Sigmoid colon (tissue), 7 donors: Measurements from ENCODE around the gene KCNK6. TPM values are rescaled to one million over a fixed set of nuclear protein-coding genes. Genes with fewer than 3 reads are reported as not detected.

Experiments
- DNase-seq: peaks from one replicate; pipeline ENCODE4 v3.0.0-alpha.2; 2019
- H3K27ac ChIP-seq, 4 donors: fragments of 200-600 bp; sonication (generic); one replicate each; pipeline ENCODE4 v1.5.1; 2016 to 2019; ENCODE audit warnings: mild to moderate bottlenecking in 1 of 4
- H3K27me3 ChIP-seq, 3 donors: fragments of 200-600 bp; sonication (generic); one replicate each; pipeline ENCODE4 v1.5.1; 2019; ENCODE audit warnings: mild to moderate bottlenecking in 1 of 3
- H3K36me3 ChIP-seq, 4 donors: fragments of 200-600 bp; sonication (generic); one replicate each; pipeline ENCODE4 v1.5.1; 2016 to 2019
- H3K4me1 ChIP-seq, 4 donors: fragments of 200-600 bp; sonication (generic); one replicate each; pipeline ENCODE4 v1.5.1; 2017 to 2019
- H3K4me3 ChIP-seq, 4 donors: fragments of 200-600 bp; sonication (generic); one replicate each; pipeline ENCODE4 v1.5.1; 2017 to 2019; ENCODE audit warnings: mild to moderate bottlenecking in 2 of 4, moderate library complexity in 1 of 4
- H3K9me3 ChIP-seq, 4 donors: fragments of 200-600 bp in 3 of 4; sonication (generic) in 3 of 4; one replicate each; pipeline versions ENCODE4 v1.5.1 to v1.6.1; 2013 to 2019
- EP300 ChIP-seq, 4 donors: sonication (generic); formaldehyde crosslinking; IDR thresholded peaks; one replicate each; pipeline ENCODE4 v1.6.1; 2017; ENCODE audit warnings: antibody characterized with exemption in 4 of 4
- POLR2A ChIP-seq, 2 donors: fragments of 450-650 bp; IDR thresholded peaks; one replicate each; pipeline ENCODE4 v1.6.1; 2016; ENCODE audit warnings: antibody characterized with exemption in 2 of 2, mild to moderate bottlenecking in 2 of 2, moderate library complexity in 2 of 2
- POLR2AphosphoS5 ChIP-seq, 4 donors: sonication (generic); formaldehyde crosslinking; IDR thresholded peaks; one replicate each; pipeline ENCODE4 v1.6.1; 2017; ENCODE audit warnings: antibody characterized with exemption in 4 of 4
- WGBS, 2 donors: extraction: QIAGEN DNeasy Blood & Tissue Kit; methylation state at CpG; one replicate each; pipeline ENCODE4 v1.1.7; 2013; 5-methylcytosine and 5-hydroxymethylcytosine counted together
- intact Hi-C: fragments of 100-400 bp; cut with DNase I; formaldehyde crosslinking; loops from one replicate; pipeline ENCODE4 v1.15.1; 2023
- polyA plus RNA-seq, 3 donors: library from polyadenylated mRNA; stranded (reverse); fragments of 200-250 nt; gene quantifications; one replicate each; pipeline ENCODE4 v1.2.3, GENCODE V29; 2013
- total RNA-seq, 4 donors: library from RNA; depleted of rRNA; stranded (reverse); fragments of >200 nt; gene quantifications; one replicate each; pipeline ENCODE4 v1.1.0, GENCODE V29; 2016
- TF ChIP-seq, protein P1 (sequence below), 4 experiments: fragments of 450-650 bp in 3 of 4; fragments of 200-600 bp in 1 of 4; IDR thresholded peaks; one replicate each; pipeline ENCODE4 v1.5.1; 2016 to 2019; ENCODE audit warnings: antibody characterized with exemption in 4 of 4, mild to moderate bottlenecking in 3 of 4, moderate library complexity in 2 of 4
- donor health status: healthy with polysubstance abuse.
- donor health status: Bipolar disorder and iron deficiency.
- donor health status: healthy.

Gene KCNK6
- total and polyA plus RNA-seq, 7 donors: 5.4 to 24.6 (median 12.1) TPM

DNA sequence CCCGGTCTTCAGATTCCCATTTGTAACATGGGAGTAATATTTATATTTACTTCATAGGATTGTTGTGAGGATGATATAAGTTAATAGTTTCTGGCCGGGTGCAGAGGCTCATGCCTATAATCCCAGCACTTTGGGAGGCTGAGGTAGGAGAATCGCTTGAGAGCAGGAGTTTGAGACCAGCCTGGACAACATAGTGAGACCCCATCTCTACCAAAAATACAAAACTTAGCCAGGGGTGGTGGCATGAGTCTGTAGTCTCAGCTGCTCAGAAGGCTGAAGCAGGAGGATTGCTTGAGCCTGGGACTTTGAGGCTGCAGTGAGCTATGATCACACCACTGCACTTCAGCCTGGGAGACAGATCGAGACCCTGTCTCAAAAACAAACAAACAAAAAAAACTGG is 27.2 kb downstream of the KCNK6 start:
- no peak overlapping the region for H3K27ac ChIP-seq
- intact Hi-C loops: no loop called here
- no peak for DNase-seq
- no peaks in the 10 kb centered on the region for H3K9me3 ChIP-seq
- no peaks in the 10 kb centered on the region for H3K27me3 ChIP-seq
- 75 to 87% methylated on average over 4 of the region's 4 CpGs for WGBS, 2 donors
- TF ChIP-seq EP300 (IDR thresholded peaks at IDR 0.05) (no peak), POLR2A (IDR thresholded peaks at IDR 0.05) (no peak), POLR2AphosphoS5 (IDR thresholded peaks at IDR 0.05) (no peak)
- TF ChIP-seq, protein P1, sequence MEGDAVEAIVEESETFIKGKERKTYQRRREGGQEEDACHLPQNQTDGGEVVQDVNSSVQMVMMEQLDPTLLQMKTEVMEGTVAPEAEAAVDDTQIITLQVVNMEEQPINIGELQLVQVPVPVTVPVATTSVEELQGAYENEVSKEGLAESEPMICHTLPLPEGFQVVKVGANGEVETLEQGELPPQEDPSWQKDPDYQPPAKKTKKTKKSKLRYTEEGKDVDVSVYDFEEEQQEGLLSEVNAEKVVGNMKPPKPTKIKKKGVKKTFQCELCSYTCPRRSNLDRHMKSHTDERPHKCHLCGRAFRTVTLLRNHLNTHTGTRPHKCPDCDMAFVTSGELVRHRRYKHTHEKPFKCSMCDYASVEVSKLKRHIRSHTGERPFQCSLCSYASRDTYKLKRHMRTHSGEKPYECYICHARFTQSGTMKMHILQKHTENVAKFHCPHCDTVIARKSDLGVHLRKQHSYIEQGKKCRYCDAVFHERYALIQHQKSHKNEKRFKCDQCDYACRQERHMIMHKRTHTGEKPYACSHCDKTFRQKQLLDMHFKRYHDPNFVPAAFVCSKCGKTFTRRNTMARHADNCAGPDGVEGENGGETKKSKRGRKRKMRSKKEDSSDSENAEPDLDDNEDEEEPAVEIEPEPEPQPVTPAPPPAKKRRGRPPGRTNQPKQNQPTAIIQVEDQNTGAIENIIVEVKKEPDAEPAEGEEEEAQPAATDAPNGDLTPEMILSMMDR (IDR thresholded peaks at IDR 0.05): no peak
- H3K4me3 ChIP-seq: no peak overlapping the region
- H3K36me3 ChIP-seq: no peaks in the 10 kb centered on the region
- no peaks in the 10 kb centered on the region for H3K4me1 ChIP-seq

DNA sequence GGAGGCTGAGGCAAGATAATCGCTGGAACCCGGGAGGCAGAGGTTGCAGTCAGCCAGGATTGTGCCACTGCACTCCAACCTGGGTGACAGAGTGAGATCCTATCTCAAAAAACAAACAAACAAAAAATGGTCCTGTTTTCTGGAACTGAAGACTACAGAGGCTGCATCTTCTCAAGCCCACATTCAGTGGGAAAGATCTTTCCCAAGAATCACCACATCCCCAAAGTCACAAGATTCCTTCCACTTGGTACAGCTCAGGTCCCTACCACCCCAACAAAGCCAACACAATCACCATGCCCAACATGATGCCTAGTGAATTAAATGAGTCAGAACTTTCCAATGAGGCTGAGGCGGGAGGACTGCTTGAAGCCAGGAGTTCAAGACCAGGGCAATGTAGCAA is 31.2 kb downstream of the KCNK6 start:
- H3K4me3 ChIP-seq: no peak overlapping the region
- WGBS, 2 donors: 88 to 90% methylated on average over 3 of the region's 3 CpGs
- no peaks in the 10 kb centered on the region for H3K36me3 ChIP-seq
- intact Hi-C loops: no loop called here
- no peak for TF ChIP-seq POLR2A (IDR thresholded peaks at IDR 0.05)
- peaks cover 0 to 29% (median 6%) of the 10 kb centered on the region in 3 donors for H3K27me3 ChIP-seq
- no peak overlapping the region for H3K27ac ChIP-seq
- no peaks in the 10 kb centered on the region for H3K4me1 ChIP-seq
- no peaks in the 10 kb centered on the region for H3K9me3 ChIP-seq
- DNase-seq: no peak

DNA sequence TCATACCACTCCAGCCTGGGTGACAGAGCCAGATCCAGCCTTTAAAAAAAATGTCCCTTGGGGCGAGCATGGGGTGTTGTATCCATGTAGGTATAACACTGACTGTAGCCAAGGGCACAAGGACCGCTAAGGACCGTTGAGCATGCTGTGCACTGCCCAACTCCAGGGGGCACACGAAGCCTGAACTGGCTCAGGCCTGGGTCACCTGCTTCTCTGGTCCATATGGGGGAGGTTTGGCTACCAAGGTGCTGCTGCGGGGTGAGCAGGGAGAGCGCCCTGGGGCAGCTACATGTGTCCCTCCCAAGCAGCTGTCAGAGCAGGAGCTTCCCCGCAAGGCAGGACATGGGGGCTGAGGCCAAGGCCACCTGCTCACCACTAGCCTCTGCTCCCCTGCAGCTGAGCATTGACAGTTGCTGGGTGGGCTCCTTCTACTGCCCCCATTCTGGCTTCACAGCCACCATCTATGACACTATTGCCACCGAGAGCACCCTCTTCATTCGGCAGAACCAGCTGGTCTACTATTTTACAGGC is 32.3 kb downstream of the KCNK6 start:
- Histone ChIP-seq H3K27me3 (peaks cover 0 to 40% (median 6%) of the 10 kb centered on the region in 3 donors), H3K4me3 (no peak overlapping the region), H3K36me3 (no peaks in the 10 kb centered on the region), H3K4me1 (no peaks in the 10 kb centered on the region), H3K27ac (no peak overlapping the region), H3K9me3 (no peaks in the 10 kb centered on the region)
- no peak for DNase-seq
- TF ChIP-seq, protein P1 (IDR thresholded peaks at IDR 0.05): no peak
- TF ChIP-seq POLR2A (IDR thresholded peaks at IDR 0.05): no peak
- TF ChIP-seq EP300 (IDR thresholded peaks at IDR 0.05): no peak
- TF ChIP-seq POLR2AphosphoS5 (IDR thresholded peaks at IDR 0.05): no peak
- WGBS, 2 donors: 60 to 77% methylated on average over 9 of the region's 9 CpGs
- intact Hi-C loops: no loop called here

DNA sequence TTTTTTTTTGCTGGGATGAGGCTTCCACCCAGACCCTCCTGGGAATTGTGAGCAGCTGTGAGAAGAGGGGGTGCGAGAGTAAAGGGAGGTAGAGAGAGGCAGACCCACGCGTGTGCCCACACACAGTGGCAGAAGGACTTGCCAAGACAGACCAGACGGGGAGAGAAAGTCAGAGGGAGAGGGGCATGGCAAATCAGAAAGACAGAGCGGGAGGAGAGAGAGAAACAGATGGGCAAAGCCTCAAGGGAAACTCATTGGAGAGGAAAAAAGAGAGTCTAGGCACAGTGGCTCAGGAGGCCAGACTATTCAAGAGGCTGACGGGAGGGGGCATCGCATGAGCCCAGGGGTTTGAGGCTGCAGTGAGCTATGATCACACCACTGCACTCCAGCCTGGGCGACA is 33.0 kb downstream of the KCNK6 start:
- H3K9me3 ChIP-seq: no peaks in the 10 kb centered on the region
- H3K4me1 ChIP-seq: no peaks in the 10 kb centered on the region
- H3K27ac ChIP-seq: no peak overlapping the region
- intact Hi-C loops: no loop called here
- no peak for DNase-seq
- H3K36me3 ChIP-seq: no peaks in the 10 kb centered on the region
- no peak overlapping the region for H3K4me3 ChIP-seq
- H3K27me3 ChIP-seq: peaks cover 0 to 44% (median 6%) of the 10 kb centered on the region in 3 donors
- TF ChIP-seq, protein P1 (IDR thresholded peaks at IDR 0.05): no peak
- TF ChIP-seq POLR2A (IDR thresholded peaks at IDR 0.05): no peak
- no peak for TF ChIP-seq EP300 (IDR thresholded peaks at IDR 0.05)
- TF ChIP-seq POLR2AphosphoS5 (IDR thresholded peaks at IDR 0.05): no peak
- 80 to 83% methylated on average over 8 of the region's 8 CpGs for WGBS, 2 donors

DNA sequence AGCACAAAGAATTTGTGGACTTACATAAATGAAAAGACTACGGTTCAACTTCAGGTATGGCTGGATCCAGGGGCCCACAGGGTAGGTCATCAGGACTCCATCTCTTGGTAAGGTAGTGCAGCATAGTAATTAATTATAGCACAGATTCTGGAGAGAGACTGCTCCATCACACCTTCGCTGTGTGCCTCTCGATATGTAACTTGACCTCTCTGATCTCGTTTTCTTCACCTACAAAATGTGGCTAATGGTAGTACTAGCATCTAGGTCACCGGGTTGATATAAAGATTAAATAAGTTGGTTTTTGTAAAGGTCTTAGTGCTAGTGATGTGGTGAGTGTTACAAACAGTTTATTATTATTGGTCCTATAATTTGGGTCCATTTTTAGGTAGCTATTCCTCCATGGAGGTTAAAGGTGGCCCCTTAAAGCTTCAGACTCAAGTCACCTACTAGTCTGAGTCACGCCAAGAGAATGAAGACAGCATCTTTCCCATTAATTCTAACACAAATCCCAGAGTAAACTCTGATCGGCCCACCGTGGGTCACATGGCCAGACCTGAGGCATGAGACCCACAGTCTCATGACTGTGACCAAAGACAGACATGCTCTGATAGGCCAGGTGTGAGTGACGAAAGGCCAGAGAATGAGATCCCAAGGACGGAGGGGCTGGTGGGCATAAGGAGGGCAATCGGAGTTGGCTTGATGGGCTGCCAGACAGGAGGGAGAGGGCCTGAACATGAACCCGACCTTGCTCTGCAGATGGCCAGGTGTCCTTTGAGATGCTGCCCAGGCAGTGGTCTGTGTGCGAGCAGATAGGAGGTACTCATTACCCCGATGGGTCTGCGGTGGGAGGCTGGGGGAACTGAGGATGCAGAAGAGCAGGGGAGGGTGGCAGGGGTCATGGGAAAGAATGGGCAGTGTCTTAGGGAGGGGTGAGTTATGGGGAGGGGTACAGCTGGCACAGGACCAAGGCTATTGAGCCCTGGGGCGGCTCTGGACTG is 36.4 kb downstream of the KCNK6 start:
- TF ChIP-seq POLR2A (IDR thresholded peaks at IDR 0.05): no peak
- TF ChIP-seq, protein P1 (IDR thresholded peaks at IDR 0.05): no peak
- no peak for TF ChIP-seq EP300 (IDR thresholded peaks at IDR 0.05)
- Histone ChIP-seq H3K27ac (no peak overlapping the region), H3K4me3 (no peak overlapping the region), H3K36me3 (no peaks in the 10 kb centered on the region), H3K9me3 (no peaks in the 10 kb centered on the region), H3K27me3 (peaks cover 4 to 73% (median 34%) of the 10 kb centered on the region in 3 donors), H3K4me1 (peaks cover 0 to under 1% (median 0%) of the 10 kb centered on the region in 4 donors)
- 67 to 79% methylated on average over 16 of the region's 16 CpGs for WGBS, 2 donors
- no peak for DNase-seq
- intact Hi-C loops: no loop called here
